Measurements from ENCODE around the gene SH3TC1.

GRCh38 chr4:8218371-8219031 is 19.4 kb downstream of the SH3TC1 start:
- TF ChIP-seq POLR2A (IDR thresholded peaks at IDR 0.05; ENCODE audit: low read length) (no peak), GATA1 (IDR thresholded peaks at IDR 0.05; ENCODE audit: low read depth, low read length) (no peak)

Data from erythroblast (primary cell).